ENCODE measurements around the gene LYST. TPM values are rescaled to one million over a fixed set of nuclear protein-coding genes. Genes with fewer than 3 reads are reported as not detected.

Gene LYST
- polyA plus RNA-seq, 1 donor (not counting 4 experiments of a cell fraction or from before 2014, with no cell fraction given) = 24.7 TPM

DNA sequence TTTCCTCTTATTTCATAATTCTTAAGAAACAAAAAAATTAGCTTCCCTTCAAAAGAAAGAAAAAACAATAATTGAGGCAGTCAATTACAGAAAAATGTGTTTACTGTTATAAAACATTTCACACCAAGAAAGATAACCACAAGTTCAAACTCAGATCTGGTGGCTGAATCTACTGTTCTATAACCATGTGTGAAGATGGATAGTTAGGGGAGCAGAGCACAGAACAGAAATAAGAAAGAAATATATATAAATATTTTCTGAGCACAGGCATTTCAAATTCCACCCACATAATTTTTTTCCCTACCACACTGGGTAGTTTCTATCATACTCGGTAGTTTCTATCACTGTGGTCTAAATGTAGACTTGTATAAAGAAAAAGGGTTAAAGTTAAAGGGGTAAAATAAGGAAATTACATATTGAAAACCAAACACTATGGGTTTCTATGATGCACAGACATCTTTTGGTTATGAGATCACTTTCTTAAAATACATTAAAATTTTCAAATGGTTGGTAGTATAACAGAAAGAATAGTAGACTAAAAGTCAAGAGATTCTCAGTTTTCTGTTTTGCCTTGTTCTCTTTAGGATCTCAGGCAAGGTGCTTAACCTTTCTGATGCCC lies 10.8 kb downstream of the LYST start:
- H3K4me3 ChIP-seq (ENCODE audit: control insufficient read depth in 2 of 3, extremely low read depth in 1 of 3, insufficient read depth in 2 of 3, low read depth in 1 of 3, low read length in 3 of 3) = no peak overlapping the region
- no peaks in the 10 kb centered on the region for H3K9me1 ChIP-seq (ENCODE audit: control insufficient read depth, extremely low read depth, insufficient read depth, low read length)
- no peaks in the 10 kb centered on the region for H3K4me1 ChIP-seq (ENCODE audit: control insufficient read depth, extremely low read depth, insufficient read depth, low read length)
- TF ChIP-seq, protein P1, sequence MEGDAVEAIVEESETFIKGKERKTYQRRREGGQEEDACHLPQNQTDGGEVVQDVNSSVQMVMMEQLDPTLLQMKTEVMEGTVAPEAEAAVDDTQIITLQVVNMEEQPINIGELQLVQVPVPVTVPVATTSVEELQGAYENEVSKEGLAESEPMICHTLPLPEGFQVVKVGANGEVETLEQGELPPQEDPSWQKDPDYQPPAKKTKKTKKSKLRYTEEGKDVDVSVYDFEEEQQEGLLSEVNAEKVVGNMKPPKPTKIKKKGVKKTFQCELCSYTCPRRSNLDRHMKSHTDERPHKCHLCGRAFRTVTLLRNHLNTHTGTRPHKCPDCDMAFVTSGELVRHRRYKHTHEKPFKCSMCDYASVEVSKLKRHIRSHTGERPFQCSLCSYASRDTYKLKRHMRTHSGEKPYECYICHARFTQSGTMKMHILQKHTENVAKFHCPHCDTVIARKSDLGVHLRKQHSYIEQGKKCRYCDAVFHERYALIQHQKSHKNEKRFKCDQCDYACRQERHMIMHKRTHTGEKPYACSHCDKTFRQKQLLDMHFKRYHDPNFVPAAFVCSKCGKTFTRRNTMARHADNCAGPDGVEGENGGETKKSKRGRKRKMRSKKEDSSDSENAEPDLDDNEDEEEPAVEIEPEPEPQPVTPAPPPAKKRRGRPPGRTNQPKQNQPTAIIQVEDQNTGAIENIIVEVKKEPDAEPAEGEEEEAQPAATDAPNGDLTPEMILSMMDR (optimal IDR thresholded peaks at IDR 0.05 in 1 of 3, IDR thresholded peaks at IDR 0.05 in 1 of 3, conservative IDR thresholded peaks at IDR 0.05 in 1 of 3; ENCODE audit: extremely low read depth in 1 of 3, insufficient read depth in 2 of 3, low read length in 3 of 3) = no peak
- TF ChIP-seq EZH2 (IDR thresholded peaks at IDR 0.05; ENCODE audit: low read length) = no peak
- FAIRE-seq = no peak
- no peaks in the 10 kb centered on the region for H4K20me1 ChIP-seq (ENCODE audit: control insufficient read depth, extremely low read depth, insufficient read depth, low read length)
- H3K9me3 ChIP-seq (ENCODE audit: control insufficient read depth, low read depth, low read length) = no peaks in the 10 kb centered on the region
- DNase-seq (ENCODE audit: low read depth, low spot score) = no peak
- peaks cover 67% of the 10 kb centered on the region for H3K79me2 ChIP-seq (ENCODE audit: control insufficient read depth, insufficient read depth, low read length)
- no peaks in the 10 kb centered on the region for H3K36me3 ChIP-seq (ENCODE audit: control insufficient read depth in 2 of 2, extremely low read depth in 1 of 2, insufficient read depth in 2 of 2, low read length in 2 of 2)
- dilution Hi-C loops (cut with MboI; ENCODE audit: extremely low pct_ligation_motif_present, low sequenced_read_pairs) = no loop called here
- H3K4me2 ChIP-seq (ENCODE audit: control insufficient read depth, extremely low read depth, insufficient read depth, low read depth, low read length) = no peak overlapping the region
- H2AFZ ChIP-seq (ENCODE audit: control insufficient read depth, low read length) = no peak overlapping the region
- H3K27ac ChIP-seq (ENCODE audit: control insufficient read depth, insufficient read depth, low read length) = no peak overlapping the region
- H3K9ac ChIP-seq (ENCODE audit: control insufficient read depth, extremely low read depth, insufficient read depth, low read length) = no peak overlapping the region
- no peaks in the 10 kb centered on the region for H3K27me3 ChIP-seq (ENCODE audit: control insufficient read depth, extremely low read depth, insufficient read depth, low read length)

DNA sequence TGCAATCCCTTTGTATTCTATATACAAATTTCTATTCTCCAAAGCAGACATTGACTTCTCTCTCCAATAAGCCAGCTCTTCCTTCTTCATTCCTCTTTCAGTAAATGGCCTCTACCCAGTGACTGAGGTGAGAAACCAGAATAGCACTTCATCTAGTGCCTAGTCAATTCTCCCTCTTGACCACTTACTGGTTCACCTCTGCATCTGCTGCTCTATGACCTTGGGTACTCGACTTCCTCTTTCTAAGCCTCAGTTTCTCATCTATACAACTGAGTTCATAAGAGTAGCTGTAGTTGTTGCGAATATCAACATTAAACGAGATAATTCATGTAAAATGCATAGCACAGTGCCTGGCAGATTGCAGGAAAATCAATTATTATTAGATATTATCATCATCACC lies 12.4 kb downstream of the LYST start:
- Histone ChIP-seq H2AFZ (ENCODE audit: control insufficient read depth, low read length) (no peak overlapping the region), H3K36me3 (ENCODE audit: control insufficient read depth in 2 of 2, extremely low read depth in 1 of 2, insufficient read depth in 2 of 2, low read length in 2 of 2) (no peaks in the 10 kb centered on the region), H3K27me3 (ENCODE audit: control insufficient read depth, extremely low read depth, insufficient read depth, low read length) (no peaks in the 10 kb centered on the region), H4K20me1 (ENCODE audit: control insufficient read depth, extremely low read depth, insufficient read depth, low read length) (no peaks in the 10 kb centered on the region), H3K79me2 (ENCODE audit: control insufficient read depth, insufficient read depth, low read length) (peaks cover 61% of the 10 kb centered on the region), H3K4me3 (ENCODE audit: control insufficient read depth in 2 of 3, extremely low read depth in 1 of 3, insufficient read depth in 2 of 3, low read depth in 1 of 3, low read length in 3 of 3) (no peak overlapping the region), H3K4me1 (ENCODE audit: control insufficient read depth, extremely low read depth, insufficient read depth, low read length) (no peaks in the 10 kb centered on the region), H3K4me2 (ENCODE audit: control insufficient read depth, extremely low read depth, insufficient read depth, low read depth, low read length) (no peak overlapping the region), H3K27ac (ENCODE audit: control insufficient read depth, insufficient read depth, low read length) (no peak overlapping the region), H3K9ac (ENCODE audit: control insufficient read depth, extremely low read depth, insufficient read depth, low read length) (no peak overlapping the region), H3K9me3 (ENCODE audit: control insufficient read depth, low read depth, low read length) (no peaks in the 10 kb centered on the region), H3K9me1 (ENCODE audit: control insufficient read depth, extremely low read depth, insufficient read depth, low read length) (no peaks in the 10 kb centered on the region)
- DNase-seq (ENCODE audit: low read depth, low spot score) (no peak), FAIRE-seq (no peak)
- no peak for TF ChIP-seq EZH2 (IDR thresholded peaks at IDR 0.05; ENCODE audit: low read length)
- TF ChIP-seq, protein P1 (optimal IDR thresholded peaks at IDR 0.05 in 1 of 3, IDR thresholded peaks at IDR 0.05 in 1 of 3, conservative IDR thresholded peaks at IDR 0.05 in 1 of 3; ENCODE audit: extremely low read depth in 1 of 3, insufficient read depth in 2 of 3, low read length in 3 of 3) = no peak
- dilution Hi-C loops (cut with MboI; ENCODE audit: extremely low pct_ligation_motif_present, low sequenced_read_pairs) = no loop called here
